Stimulated activated CD4-positive, alpha-beta T cell treated with anti-CD3 and anti-CD28 coated beads, Interleukin-1b, Interleukin-23, amount 100 ng/mL, for 4 hours (primary cell): Measurements from ENCODE around the gene DCTN3.
"Not testable (repeated sequence)": the region's sequence is repeated elsewhere in the genome, so short reads cannot be mapped to it uniquely, and the experiment has no call there.

Experiments
- DNase-seq, 2 donors: peaks; one replicate each; pipeline ENCODE4 v3.0.0-alpha.2; 2020; ENCODE audit warnings: low read depth in 2 of 2

DCTN3 gene

GRCh38 chr9:34647084-34647403 lies 26.7 kb upstream of the DCTN3 start:
- no peak for DNase-seq

- DNase-seq, result peak; percentile 97 to 98
Measured at GRCh38 chr9:34646211-34647083, 26.2 kb upstream of the DCTN3 start, which contains the start of gene GALT. Gene GALT (plus strand): TSS chr9:34646675. CDS start chr9:34646705, 30 bp downstream.

GRCh38 chr9:34644766-34645314 lies 24.5 kb upstream of the DCTN3 start:
- no peak for DNase-seq

GRCh38 chr9:34642679-34643078 lies 22.4 kb upstream of the DCTN3 start:
- no peak for DNase-seq

GRCh38 chr9:34639322-34639721 lies 19.0 kb upstream of the DCTN3 start:
- DNase-seq, result not testable (repeated sequence)

GRCh38 chr9:34638138-34638445 lies 17.8 kb upstream of the DCTN3 start:
- DNase-seq, result no peak

- peak; percentile 91 to 92 for DNase-seq
Measured at GRCh38 chr9:34637356-34638137, 17.3 kb upstream of the DCTN3 start, which contains the start of gene SIGMAR1. Gene SIGMAR1 (minus strand): TSS chr9:34637787. CDS start chr9:34637697, 90 bp downstream.

- DNase-seq, result no peak
Measured at GRCh38 chr9:34636791-34637355, 16.6 kb upstream of the DCTN3 start.

- no peak for DNase-seq
Measured at GRCh38 chr9:34635556-34635955, 15.3 kb upstream of the DCTN3 start.

GRCh38 chr9:34634551-34635248 lies 14.4 kb upstream of the DCTN3 start:
- no peak for DNase-seq

- DNase-seq, result peak; percentile 68 to 71
Measured at GRCh38 chr9:34633851-34634550, 13.7 kb upstream of the DCTN3 start.

- DNase-seq, result no peak
Measured at GRCh38 chr9:34633166-34633565, 12.9 kb upstream of the DCTN3 start.

GRCh38 chr9:34630402-34631154 lies 10.3 kb upstream of the DCTN3 start:
- no peak for DNase-seq

- DNase-seq, result no peak
Measured at GRCh38 chr9:34629491-34629808, 9.2 kb upstream of the DCTN3 start.

GRCh38 chr9:34628656-34629490 lies 8.6 kb upstream of the DCTN3 start, which contains the start of gene ARID3C:
Gene ARID3C (minus strand): TSS chr9:34629066. CDS start chr9:34628014, 1,052 bp downstream.
- peak; percentile 27 to 51 for DNase-seq

- no peak for DNase-seq
Measured at GRCh38 chr9:34627716-34628655, 7.7 kb upstream of the DCTN3 start.

GRCh38 chr9:34625186-34625486 lies 4.8 kb upstream of the DCTN3 start:
- DNase-seq, result no peak

- DNase-seq, result no peak
Measured at GRCh38 chr9:34624475-34625185, 4.3 kb upstream of the DCTN3 start.
